GM19452 (cell line): Measurements from ENCODE around the gene SLC22A3.

Experiments used
- ATAC-seq: cut with Tn5 transposase; IDR thresholded peaks from one replicate; pipeline ENCODE4 v1.9.1; 2021; ENCODE audit not compliant: unreplicated experiment

The SLC22A3 gene

DNA sequence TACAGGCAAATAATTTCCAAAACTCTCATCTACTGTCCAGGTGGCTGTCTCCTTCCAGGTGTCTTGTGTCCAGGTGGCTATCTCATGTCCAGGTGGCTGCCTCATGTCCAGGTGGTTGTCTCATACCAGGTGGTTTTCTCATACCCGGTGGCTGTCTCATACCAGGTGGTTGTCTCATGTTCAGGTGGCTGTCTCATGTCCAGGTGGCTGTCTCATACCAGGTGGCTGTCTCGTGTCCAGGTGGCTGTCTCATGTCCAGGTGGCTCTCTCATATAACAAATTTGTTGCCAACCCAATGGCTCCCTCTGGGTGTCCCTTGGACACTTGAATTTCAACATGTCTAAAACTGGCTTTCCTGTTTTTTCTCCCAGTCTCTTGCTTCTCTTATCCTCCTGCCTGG, 14.3 kb upstream of the SLC22A3 start:
- no peak for ATAC-seq

DNA sequence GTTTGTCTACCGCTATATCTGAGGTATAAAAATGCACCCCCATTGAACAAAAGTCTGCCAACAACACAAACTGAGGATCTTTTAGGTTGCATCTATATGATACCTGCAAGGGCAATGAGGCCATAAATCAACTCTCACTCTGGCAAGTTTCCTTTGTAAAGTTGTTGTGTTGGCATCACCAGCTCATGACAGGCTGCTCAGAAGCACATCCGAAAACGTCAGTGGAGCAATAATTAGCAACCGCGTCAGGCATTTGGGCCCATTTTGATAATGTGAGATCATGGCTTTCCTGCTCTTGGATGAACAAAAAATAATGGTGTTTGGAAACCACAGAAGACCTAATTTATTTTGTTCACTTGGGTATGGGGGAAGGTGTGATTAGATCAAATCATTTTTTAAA, 12.0 kb upstream of the SLC22A3 start:
- ATAC-seq, result no peak

DNA sequence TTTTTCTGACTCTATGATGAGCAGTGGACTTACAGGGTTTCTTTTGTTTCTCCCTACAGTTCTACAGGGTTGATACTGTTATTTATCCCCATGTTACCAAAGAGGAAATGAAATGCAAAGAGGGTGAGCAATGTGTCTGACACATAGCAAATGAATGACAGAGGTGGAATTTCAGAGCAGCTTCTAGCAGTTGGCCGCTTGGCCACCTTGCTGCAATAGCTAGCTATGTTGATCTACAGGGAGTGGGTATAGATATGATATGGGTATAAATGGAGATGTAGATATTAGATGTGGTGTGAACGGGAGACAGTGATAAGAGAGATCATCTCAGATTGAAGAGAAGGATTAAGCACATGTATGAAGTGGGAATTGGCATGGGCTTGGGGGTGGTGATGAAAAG, 10.9 kb upstream of the SLC22A3 start:
- no peak for ATAC-seq

DNA sequence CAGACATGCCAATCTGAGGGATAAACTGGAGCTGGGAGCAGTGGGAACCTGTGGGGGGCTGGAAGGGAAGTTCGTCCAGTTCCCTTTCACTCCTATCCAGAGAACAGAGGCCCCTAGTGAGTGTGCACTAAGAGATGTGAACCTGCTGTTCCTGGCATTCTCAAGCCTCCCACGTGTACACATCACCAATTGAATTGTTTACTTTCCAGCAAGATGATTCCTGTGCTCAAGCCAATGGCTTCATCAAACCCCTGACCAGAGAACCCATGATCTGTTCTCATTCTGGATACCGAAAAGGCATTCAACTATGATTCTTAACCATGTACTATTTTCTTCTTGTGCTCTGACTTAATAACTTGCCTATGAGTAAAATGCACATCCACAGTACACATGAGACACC, 10.2 kb upstream of the SLC22A3 start:
- ATAC-seq, result no peak

DNA sequence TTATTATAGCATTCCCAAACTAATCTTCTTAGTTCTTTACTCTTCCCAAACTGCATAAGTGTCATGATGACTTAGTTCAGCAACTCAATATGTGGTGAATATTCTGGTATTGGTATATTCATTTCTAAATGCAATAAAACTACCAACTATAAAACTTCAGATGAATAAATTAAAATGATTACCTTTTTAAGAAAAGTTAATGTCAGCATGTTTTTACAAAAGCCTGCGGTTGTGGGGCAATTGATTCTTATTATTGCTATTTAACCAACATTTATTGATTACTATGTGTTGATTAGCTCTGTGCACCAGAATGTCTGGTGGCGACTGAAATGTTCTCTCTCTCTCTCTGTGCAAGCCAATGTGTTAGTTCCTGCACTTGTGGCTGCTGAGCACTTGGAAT, 5.0 kb upstream of the SLC22A3 start:
- ATAC-seq, result no peak

DNA sequence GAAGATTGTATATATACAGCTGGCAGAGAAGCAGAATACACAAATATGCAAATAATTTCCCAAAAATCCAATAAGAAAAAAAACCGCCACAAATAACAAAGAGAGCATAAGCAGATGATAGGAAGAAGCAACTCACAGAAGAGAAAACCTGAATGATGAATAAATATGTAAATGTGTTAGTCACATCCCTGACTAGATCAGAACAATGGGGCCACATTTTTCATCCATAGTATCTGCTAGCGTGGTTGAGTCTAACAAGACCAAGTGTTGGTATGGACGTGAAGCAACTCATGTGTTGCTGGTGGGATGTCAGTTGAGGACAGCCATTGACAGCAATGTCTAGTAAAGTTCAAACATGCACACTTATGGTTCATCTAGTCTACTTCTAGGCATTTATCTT, 3.9 kb upstream of the SLC22A3 start:
- no peak for ATAC-seq

DNA sequence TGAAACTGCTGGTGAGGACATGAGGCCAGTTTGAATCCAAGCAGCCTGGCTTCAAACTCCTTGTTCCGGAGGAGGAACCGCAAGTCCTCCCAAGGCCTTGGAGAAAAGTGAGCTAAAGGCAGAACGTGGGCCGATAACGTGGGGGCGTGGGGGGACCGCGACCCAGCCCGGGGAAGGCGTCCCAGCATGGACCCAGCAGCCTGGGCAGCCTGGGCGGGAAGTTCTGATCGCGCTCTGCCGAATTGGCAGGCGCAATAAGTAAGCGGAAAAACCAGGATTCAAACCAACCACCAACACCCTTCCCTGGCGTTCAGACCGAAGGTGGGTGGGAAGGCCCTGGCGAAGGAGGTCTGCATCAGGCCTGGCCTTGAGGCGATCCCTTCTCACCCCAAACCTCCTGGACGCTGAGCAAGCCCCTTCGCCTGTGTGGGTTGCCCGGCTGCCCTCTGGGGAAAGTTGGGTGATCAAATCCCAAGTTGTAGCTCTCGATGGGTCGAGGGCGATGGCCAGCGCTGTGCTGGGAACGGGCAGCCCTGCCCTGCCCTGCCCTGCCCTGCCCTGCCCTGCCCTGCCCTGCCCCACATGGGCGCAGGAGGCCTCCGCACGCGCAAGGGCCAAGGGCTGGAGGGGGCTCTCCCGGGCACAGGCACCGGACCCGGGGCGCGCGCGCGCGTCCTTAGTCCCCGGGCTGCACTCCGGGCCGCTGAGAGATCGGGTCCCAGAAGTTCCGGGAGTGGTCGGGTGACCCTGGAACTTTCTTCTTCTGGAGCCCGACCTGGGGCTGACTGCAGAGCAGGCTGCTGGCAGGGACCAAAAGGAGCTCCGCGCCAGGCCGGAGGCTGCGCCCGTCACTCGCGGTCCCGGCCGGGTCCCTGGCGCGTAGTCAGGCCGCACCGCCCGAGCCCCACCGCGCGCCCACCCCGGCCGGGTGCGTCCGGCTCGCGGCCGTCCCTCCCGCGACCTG, 637 bp upstream of the SLC22A3 start:
- ATAC-seq, result no peak

DNA sequence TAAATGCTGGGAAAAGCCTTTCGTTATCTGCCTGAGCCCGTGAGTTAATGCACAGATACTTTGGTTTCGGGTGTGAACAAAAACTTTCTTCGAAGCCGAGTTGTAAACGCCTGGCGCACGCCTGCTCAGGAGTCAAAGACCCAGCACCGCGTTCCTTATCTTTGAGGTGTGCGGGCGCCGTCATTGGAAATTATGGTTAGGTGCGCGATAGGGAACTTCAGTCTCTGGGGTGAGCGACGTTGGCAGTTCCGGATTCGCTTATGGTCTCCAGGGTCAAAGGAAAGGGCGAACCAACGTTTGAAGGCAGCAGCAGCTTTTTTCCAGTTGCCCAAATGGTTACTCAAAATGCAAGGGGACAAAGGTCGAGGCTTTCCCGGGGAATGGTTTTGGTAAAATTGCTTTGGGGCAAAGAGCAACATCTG, 853 bp downstream of the SLC22A3 start:
- no peak for ATAC-seq

DNA sequence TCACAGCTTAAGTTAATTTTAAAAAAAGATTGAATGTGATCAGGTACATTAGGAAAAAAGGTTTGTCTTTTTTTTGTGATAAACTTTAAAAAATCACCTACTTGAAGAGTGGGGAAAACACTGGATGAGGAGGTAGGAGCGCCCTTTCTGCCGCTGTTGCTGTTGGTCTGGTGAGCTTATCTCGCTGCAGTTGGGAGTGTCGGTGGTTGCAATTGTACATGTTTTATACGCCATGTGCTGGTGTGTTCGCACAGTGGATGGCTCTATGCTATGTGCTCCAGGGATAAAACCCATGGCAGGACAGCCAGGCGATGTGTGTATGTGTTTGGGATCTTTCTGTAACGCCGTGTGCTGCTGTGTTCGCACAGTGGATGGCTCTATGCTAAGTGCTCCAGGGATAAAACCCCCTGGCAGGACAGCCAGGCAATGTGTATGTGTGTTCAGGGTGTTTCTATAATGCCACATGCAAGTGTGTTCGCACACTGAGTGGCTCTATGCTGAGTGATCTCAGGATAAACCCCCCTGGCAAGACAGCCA, 1.7 kb downstream of the SLC22A3 start:
- no peak for ATAC-seq

DNA sequence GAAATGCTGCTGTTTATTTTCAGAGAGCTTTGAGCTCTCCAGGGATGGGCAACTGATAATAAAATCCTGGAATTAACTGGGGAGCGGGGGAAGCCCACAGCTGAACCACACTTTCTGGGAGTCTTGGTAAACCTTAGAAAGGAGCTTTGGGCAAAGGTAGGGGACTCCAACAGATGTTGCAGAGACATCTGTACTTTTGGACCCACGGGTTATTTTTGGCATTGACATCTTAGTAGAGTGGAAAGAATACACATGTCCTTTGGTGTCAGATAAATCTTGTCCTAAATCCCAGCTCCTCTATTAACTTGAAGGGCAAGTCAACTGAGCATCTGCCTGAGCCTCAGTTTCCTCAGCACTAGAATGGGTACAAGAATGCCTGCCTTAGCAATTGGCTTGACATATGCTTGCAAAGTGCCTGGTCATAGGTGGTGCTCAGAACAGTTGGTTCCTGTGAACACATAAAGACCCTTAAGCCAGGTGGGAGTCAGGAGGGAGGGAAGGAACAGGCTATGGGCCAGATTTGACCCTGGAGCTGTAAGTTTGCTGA, 5.8 kb downstream of the SLC22A3 start:
- no peak for ATAC-seq

DNA sequence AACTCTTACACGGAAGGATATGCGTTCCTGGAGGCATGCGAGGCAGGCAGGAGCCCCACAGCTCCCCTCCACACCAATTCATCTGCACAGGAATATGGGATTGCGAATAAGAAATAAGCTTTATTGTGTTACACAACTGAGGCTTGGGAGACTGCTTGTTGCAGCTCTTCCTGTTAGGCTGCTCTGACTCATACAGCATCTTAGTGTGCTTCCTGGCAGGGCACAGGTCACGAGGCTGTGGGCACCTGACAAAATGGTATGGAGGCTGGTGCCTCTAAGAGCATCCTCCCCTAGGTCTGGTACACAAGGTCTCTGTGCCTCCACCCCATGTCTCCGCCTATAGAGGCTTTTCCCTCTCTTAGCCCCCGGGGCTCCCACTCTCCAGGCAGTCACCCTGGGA, 6.8 kb downstream of the SLC22A3 start:
- no peak for ATAC-seq

DNA sequence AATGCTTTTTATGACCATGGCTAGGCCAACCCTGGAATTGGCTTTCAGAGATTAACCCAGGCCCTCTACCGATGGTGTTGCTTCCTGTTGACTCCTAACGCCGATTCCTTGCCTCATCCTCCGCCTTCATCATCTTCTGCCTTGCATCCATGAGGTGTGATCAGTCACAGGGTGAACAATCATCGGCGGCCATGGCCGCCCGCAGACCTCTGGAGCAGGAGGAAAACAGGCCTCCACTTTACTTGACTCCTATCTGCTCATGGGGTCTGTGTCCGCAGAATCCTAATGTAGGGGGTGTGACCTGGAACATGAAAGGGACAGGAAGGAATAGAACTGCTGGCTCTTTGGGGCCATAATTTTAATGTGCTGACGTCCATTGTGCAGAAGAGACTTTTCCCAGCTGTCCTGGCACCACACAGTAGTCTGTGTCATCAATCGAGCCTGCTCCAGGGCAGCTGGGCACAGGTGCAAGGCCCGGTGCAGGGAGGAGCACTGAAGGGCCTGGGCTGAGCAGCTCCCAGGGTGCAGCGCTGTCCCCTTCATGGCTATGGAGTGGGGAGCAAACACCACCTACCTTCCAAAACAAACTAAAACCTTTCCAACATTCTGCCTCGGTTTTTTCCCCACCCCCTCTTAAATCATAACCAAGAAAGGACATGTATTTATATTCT, 8.0 kb downstream of the SLC22A3 start:
- ATAC-seq, result no peak

DNA sequence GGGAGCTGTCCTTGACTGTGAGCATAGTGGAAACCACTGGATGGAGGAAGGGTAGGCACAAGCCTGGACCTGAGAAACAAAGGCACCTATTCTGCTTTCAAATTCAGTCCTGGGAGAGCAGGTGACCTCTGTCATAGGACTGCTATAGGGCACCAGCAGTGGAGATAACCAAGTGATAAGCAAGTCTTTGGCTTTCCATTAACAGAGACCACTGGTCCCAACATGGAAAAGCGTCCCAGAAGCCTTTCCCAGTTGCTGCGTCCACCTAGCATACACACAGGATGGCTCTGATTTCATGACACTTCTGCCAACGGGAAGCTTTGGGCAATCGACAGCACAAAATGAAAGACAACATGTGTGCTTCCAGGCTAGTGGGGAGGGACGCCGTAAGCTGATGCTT, 8.9 kb downstream of the SLC22A3 start:
- ATAC-seq, result no peak

DNA sequence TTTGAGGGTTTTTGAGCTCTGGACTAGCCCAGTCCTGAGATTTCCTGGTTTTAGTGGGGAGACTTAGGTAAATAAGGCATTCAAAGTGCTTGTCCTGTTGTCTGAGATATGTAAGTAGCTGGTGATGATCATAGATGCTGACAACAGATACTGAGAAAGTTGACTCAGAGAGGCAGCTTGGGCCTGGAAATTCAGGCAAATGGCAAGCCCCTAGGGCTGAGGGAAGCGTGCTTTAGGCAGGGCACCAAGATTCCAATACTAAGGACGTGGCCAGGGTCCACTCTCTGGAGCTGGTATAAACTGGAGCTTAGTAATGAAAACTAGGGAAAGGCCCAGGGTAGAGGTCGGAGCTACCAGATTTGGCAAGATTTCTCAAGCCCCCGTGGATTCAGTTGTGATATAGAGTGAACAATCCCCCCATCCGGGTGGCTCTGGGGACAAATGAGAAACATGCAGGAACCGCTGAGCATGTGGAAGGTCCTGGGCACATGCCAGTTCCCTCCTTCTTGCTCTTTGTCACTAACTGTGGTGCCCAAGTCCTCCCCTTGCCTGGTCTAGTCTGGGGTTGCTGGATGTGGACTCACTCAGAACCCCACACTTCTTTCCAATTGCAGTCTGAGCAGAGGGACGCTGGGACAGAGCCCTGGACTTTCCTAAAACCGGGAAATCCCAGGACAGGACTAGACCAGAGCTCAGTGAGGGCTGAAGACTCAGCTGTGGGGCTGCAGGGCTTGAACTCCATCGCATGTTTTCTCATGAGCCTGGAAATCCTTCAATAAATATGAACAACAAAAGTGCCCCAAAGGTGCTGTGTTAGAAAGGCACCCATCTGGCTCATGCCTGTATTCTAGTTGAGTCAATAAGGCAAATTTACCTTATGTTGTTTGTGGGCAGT, 10.3 kb downstream of the SLC22A3 start:
- ATAC-seq, result no peak

DNA sequence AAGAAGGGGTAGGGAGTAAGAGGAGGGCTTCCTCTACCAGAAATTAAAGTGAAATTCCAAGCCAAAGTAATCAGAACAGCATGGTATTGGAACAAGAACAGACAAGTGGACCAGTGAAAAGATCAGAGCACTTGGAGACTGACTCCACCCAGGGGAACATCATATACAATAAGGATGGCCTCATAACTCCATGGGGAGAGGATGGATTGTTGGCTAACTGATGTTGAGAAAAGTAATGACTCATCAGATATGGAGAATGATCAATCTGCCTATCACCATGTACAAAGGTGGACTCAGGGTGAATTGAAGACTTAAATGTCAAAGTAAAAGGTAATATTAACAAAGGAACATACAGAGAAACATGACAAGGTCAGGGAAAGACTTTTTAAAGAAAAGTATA, 12.8 kb downstream of the SLC22A3 start:
- ATAC-seq, result no peak

DNA sequence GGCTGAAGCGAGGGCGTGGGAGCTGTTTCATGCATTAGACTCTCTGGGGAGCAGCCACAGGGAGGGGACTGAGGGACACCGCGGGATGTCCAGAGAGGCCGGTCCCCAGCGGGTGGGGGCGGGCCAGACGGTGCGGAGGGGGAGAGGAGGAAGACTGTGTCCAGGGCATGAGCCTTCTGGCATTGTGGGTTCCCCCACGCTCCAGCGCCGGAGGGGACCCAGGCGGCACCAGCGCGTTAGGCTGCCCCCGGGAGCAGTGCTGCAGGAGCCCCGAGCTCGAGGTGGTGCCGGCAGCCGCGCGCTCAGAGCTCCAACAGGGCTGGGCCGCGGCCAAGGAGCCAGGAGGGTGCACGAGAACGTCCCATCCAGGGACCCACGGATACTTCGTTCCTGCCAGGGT, 14.4 kb downstream of the SLC22A3 start:
- ATAC-seq, result no peak

DNA sequence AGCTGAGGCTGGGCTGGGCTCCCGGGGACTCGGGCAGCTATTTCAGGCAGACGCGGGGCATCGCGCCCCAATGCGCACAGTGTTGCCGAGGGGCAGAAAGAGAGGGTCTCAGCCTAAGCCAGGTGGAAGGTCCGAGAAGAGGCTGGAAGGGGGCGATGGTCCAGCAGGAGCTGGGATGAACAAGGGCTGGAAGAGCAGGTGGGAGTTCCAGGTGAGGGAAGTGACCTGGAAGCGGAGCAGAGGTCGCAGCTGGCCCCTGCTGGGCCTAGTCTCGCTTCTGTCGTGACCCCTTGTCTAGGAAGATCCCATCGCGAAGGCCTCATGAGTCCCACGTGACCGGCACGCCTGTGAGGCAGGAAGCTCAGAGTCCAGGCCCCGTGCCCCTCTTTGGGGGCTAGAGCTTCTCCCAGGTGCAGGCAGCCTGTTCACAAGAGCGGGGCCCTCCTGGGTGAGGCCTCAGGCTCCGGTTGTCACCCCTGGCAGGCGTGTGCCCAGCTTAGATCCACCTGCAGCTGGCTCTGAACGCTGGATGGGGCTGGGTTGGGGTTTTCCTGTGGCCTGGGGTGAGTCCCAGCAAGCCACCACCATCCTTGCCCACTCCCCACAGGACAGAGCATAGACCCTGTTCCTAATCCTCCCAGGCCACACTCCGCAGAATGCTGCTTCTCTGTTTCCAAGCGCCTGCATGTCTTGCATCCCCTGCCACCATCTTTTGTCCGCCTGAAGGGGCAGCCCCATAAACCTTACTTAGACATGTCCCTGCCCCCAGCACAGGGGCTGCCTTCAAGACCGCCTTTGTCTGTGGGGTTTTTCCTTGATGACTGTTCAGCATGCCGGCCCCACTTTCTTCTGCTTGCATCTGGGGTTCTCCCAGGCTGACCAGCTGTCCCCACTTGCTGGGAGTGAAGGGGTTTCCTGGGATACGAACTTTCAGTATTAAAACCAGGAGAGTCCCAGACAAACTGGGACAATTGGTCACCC, 15.1 kb downstream of the SLC22A3 start:
- no peak for ATAC-seq

DNA sequence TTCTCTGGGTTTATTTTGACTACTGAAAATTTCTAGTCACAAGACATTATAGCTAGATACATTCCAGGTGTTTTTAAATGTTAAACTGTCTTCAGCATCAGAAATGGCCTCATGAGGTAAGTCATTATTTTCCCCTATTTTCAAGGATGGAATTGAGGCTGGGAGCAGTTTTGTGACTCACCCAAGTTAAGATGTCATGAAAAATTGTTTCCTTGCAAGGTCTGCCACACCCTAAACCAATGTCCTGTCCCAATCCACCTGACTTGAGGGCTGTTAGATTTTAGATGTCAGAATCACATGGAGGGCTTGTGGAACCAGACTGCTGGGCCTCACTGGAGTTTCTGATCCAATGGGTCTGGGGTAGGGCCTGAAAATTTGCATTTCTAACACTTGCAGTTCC, 16.9 kb downstream of the SLC22A3 start:
- ATAC-seq, result no peak

DNA sequence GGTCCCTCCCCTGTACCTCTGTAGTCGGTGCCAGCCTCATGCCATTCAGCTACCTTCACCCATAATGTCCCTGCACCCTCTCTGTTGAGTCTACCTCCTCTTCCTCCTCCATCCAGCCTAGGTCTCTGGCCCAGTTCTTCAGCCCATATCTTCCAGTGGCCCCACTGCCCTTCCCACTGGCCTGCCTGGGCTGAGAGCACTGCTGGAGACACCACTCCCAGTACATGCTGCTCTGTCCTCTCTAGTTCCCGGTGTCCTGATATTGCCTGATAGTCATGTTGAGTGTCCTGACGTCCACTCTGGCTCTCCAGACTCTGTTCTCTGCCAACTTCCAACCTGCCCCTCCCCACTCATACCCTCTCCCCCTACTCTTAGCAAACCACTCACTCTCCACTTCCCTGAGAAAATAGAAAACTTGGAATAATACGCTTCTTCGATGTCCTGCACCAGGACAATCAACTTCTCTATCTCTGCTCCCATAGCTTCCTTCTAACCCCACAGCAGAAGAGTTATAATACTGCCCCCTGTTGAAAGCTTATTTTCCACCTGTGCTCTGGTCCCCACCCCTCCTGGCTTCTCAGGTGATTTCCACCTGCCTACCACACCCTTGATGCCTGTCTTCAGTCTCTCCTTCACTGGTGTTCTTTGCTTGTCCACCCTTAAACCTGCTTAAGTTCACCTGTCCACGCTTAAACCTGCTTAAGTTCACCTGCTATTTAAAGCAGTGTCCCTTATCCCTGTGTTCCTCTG, 19.8 kb downstream of the SLC22A3 start:
- ATAC-seq, result no peak
